ENCODE data around the gene ACAD11.

DNA sequence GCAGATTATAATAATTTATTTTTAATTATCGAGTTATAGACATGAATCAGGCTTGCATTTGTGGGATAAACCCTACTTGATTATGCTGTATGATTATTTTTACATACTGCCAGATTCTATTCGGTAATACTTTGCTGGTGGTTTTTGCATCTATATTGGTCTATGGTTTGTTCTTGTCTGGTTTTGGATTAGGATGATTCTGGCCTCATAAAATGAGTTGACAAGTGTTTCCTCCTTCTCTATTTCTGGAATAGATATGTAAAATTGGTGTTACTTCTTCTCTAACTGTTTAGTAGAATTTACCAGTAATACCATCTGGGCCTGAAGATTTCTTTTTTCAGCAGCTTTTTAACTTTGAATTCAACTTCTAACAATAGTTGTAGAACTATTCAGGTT lies 95.5 kb downstream of the ACAD11 start:
- TF ChIP-seq ETV5 (CRISPR knock-in tag; IDR thresholded peaks at IDR 0.05; ENCODE audit: low read depth) (no peak), EP300 (IDR thresholded peaks at IDR 0.05; ENCODE audit: low read length) (no peak), ELF4 (CRISPR knock-in tag; IDR thresholded peaks at IDR 0.05) (no peak), NR1H2 (CRISPR knock-in tag; IDR thresholded peaks at IDR 0.05) (no peak), POLR2AphosphoS2 (IDR thresholded peaks at IDR 0.05; ENCODE audit: low read length) (no peak), JUN (IDR thresholded peaks at IDR 0.05; ENCODE audit: borderline replicate concordance, low read depth, low read length) (no peak), JUN (CRISPR knock-in tag; IDR thresholded peaks at IDR 0.05; ENCODE audit: borderline replicate concordance) (no peak), SMAD2 (IDR thresholded peaks at IDR 0.05; ENCODE audit: low read depth, low read length) (no peak), ARNT (IDR thresholded peaks at IDR 0.05) (no peak), NBN (IDR thresholded peaks at IDR 0.05; ENCODE audit: low read depth) (no peak), POLR2AphosphoS5 (IDR thresholded peaks at IDR 0.05; ENCODE audit: control insufficient read depth, insufficient read depth, low read depth, low read length) (no peak)
- TF ChIP-seq, protein P1, sequence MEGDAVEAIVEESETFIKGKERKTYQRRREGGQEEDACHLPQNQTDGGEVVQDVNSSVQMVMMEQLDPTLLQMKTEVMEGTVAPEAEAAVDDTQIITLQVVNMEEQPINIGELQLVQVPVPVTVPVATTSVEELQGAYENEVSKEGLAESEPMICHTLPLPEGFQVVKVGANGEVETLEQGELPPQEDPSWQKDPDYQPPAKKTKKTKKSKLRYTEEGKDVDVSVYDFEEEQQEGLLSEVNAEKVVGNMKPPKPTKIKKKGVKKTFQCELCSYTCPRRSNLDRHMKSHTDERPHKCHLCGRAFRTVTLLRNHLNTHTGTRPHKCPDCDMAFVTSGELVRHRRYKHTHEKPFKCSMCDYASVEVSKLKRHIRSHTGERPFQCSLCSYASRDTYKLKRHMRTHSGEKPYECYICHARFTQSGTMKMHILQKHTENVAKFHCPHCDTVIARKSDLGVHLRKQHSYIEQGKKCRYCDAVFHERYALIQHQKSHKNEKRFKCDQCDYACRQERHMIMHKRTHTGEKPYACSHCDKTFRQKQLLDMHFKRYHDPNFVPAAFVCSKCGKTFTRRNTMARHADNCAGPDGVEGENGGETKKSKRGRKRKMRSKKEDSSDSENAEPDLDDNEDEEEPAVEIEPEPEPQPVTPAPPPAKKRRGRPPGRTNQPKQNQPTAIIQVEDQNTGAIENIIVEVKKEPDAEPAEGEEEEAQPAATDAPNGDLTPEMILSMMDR (IDR thresholded peaks at IDR 0.05 in 2 of 3, conservative IDR thresholded peaks at IDR 0.05 in 1 of 3; ENCODE audit: insufficient read depth in 2 of 3, low read depth in 1 of 3, low read length in 3 of 3) = no peak
- TF ChIP-seq, protein P2, sequence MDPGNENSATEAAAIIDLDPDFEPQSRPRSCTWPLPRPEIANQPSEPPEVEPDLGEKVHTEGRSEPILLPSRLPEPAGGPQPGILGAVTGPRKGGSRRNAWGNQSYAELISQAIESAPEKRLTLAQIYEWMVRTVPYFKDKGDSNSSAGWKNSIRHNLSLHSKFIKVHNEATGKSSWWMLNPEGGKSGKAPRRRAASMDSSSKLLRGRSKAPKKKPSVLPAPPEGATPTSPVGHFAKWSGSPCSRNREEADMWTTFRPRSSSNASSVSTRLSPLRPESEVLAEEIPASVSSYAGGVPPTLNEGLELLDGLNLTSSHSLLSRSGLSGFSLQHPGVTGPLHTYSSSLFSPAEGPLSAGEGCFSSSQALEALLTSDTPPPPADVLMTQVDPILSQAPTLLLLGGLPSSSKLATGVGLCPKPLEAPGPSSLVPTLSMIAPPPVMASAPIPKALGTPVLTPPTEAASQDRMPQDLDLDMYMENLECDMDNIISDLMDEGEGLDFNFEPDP (CRISPR knock-in tag; IDR thresholded peaks at IDR 0.05) = no peak
